HUES6 (cell line): ENCODE data around the gene PKP2.
A peak's percentile ranks its signal among the peaks of the same experiment; 100 is the strongest.
"Not testable (repeated sequence)": the region's sequence is repeated elsewhere in the genome, so short reads cannot be mapped to it uniquely, and the experiment has no call there.

Experiments
- H3K27ac ChIP-seq: 2 replicates; pipeline ENCODE4 v1.7.0; 2013; ENCODE audit warnings: low read depth, mild to moderate bottlenecking, low read length, inconsistent platforms
- H3K27me3 ChIP-seq: 2 replicates; pipeline ENCODE4 v1.6.1; 2013; ENCODE audit warnings: low read length; ENCODE audit not compliant: control insufficient read depth, insufficient read depth
- H3K36me3 ChIP-seq: 2 replicates; pipeline ENCODE4 v1.6.1; 2013; ENCODE audit warnings: low read length; ENCODE audit not compliant: control insufficient read depth, insufficient read depth
- H3K4me1 ChIP-seq: 2 replicates; pipeline ENCODE4 v1.6.1; 2013; ENCODE audit warnings: low read length; ENCODE audit not compliant: control insufficient read depth, insufficient read depth
- H3K4me3 ChIP-seq: 2 replicates; pipeline ENCODE4 v1.5.1; 2013; ENCODE audit warnings: low read depth, low read length
- H3K9ac ChIP-seq: one replicate; pipeline ENCODE4 v1.6.1; 2013; ENCODE audit warnings: mild to moderate bottlenecking, low read length
- H3K9me3 ChIP-seq: 2 replicates; pipeline ENCODE4 v1.6.1; 2013; ENCODE audit warnings: low read depth, low read length; ENCODE audit not compliant: control insufficient read depth, insufficient read depth

PKP2 gene

GRCh38 chr12:32861658-32862057 is 34.9 kb downstream of the PKP2 start:
- not testable (repeated sequence) for H3K36me3 ChIP-seq, H3K27ac ChIP-seq, H3K27me3 ChIP-seq, H3K9me3 ChIP-seq, H3K9ac ChIP-seq, H3K4me3 ChIP-seq, H3K4me1 ChIP-seq

GRCh38 chr12:32860192-32860591 is 36.4 kb downstream of the PKP2 start:
- Histone ChIP-seq H3K4me1 (no peaks in the 10 kb centered on the region), H3K27me3 (no peaks in the 10 kb centered on the region), H3K9ac (no peak overlapping the region), H3K4me3 (no peak overlapping the region), H3K9me3 (no peaks in the 10 kb centered on the region), H3K27ac (no peak overlapping the region), H3K36me3 (no peaks in the 10 kb centered on the region)

GRCh38 chr12:32859389-32859788 is 37.2 kb downstream of the PKP2 start:
- Histone ChIP-seq H3K4me1 (no peaks in the 10 kb centered on the region), H3K27ac (no peak overlapping the region), H3K27me3 (no peaks in the 10 kb centered on the region), H3K9ac (no peak overlapping the region), H3K9me3 (no peaks in the 10 kb centered on the region), H3K4me3 (no peak overlapping the region), H3K36me3 (no peaks in the 10 kb centered on the region)

- Histone ChIP-seq H3K27ac (no peak overlapping the region), H3K4me1 (peaks cover 8% of the 10 kb centered on the region), H3K27me3 (no peaks in the 10 kb centered on the region), H3K36me3 (no peaks in the 10 kb centered on the region), H3K9me3 (no peaks in the 10 kb centered on the region), H3K9ac (no peak overlapping the region), H3K4me3 (no peak overlapping the region)
Observed at GRCh38 chr12:32854716-32855115, 41.9 kb downstream of the PKP2 start.

GRCh38 chr12:32854097-32854496 is 42.5 kb downstream of the PKP2 start:
- H3K36me3 ChIP-seq: 0 out of 2 replicates have a peak, but pooled peaks cover 3% of the 10 kb centered on the region
- H3K9ac ChIP-seq: no peak overlapping the region
- no peak overlapping the region for H3K4me3 ChIP-seq
- H3K4me1 ChIP-seq: peaks cover 8% of the 10 kb centered on the region
- H3K9me3 ChIP-seq: no peaks in the 10 kb centered on the region
- no peak overlapping the region for H3K27ac ChIP-seq
- no peaks in the 10 kb centered on the region for H3K27me3 ChIP-seq

GRCh38 chr12:32847287-32847686 is 49.3 kb downstream of the PKP2 start:
- H3K27ac ChIP-seq: no peak overlapping the region
- H3K27me3 ChIP-seq: no peaks in the 10 kb centered on the region
- peaks cover 6% of the 10 kb centered on the region; the same call in 1 of the 2 replicates for H3K36me3 ChIP-seq
- H3K4me1 ChIP-seq: peaks cover 18% of the 10 kb centered on the region
- no peak overlapping the region for H3K4me3 ChIP-seq
- no peak overlapping the region for H3K9ac ChIP-seq
- no peaks in the 10 kb centered on the region for H3K9me3 ChIP-seq

- H3K9me3 ChIP-seq: no peaks in the 10 kb centered on the region
- peaks cover 6% of the 10 kb centered on the region; the same call in 1 of the 2 replicates for H3K36me3 ChIP-seq
- no peaks in the 10 kb centered on the region for H3K27me3 ChIP-seq
- H3K9ac ChIP-seq: no peak overlapping the region
- peaks cover 21% of the 10 kb centered on the region for H3K4me1 ChIP-seq
- no peak overlapping the region for H3K4me3 ChIP-seq
- H3K27ac ChIP-seq: no peak overlapping the region
Observed at GRCh38 chr12:32846053-32846452, 50.5 kb downstream of the PKP2 start.

GRCh38 chr12:32843528-32844095 is 53.0 kb downstream of the PKP2 start:
- Histone ChIP-seq H3K9me3 (no peaks in the 10 kb centered on the region), H3K4me1 (peaks cover 14% of the 10 kb centered on the region), H3K27ac (peak overlapping the region; percentile 11), H3K4me3 (no peak overlapping the region), H3K36me3 (peaks cover 18% of the 10 kb centered on the region), H3K27me3 (no peaks in the 10 kb centered on the region), H3K9ac (no peak overlapping the region)

GRCh38 chr12:32841061-32841460 is 55.5 kb downstream of the PKP2 start:
- Histone ChIP-seq H3K27ac (no peak overlapping the region), H3K4me1 (peaks cover 25% of the 10 kb centered on the region)

GRCh38 chr12:32839828-32840227 is 56.7 kb downstream of the PKP2 start:
- Histone ChIP-seq H3K36me3 (peaks cover 20% of the 10 kb centered on the region), H3K4me1 (peaks cover 32% of the 10 kb centered on the region), H3K9me3 (no peaks in the 10 kb centered on the region), H3K9ac (no peak overlapping the region), H3K27ac (no peak overlapping the region), H3K4me3 (no peak overlapping the region), H3K27me3 (no peaks in the 10 kb centered on the region)

More at GRCh38 chr12:32841061-32841460, 55.5 kb downstream of the PKP2 start:
- Histone ChIP-seq H3K27me3 (no peaks in the 10 kb centered on the region), H3K9me3 (no peaks in the 10 kb centered on the region), H3K36me3 (peaks cover 20% of the 10 kb centered on the region), H3K4me3 (no peak overlapping the region), H3K9ac (no peak overlapping the region)

GRCh38 chr12:32837974-32838373 is 58.6 kb downstream of the PKP2 start:
- Histone ChIP-seq H3K36me3 (peaks cover 20% of the 10 kb centered on the region), H3K9me3 (no peaks in the 10 kb centered on the region), H3K4me3 (no peak overlapping the region), H3K27ac (no peak overlapping the region), H3K9ac (no peak overlapping the region), H3K4me1 (peaks cover 32% of the 10 kb centered on the region), H3K27me3 (no peaks in the 10 kb centered on the region)

- H3K4me3 ChIP-seq: no peak overlapping the region
- no peak overlapping the region for H3K27ac ChIP-seq
- no peak overlapping the region for H3K9ac ChIP-seq
- H3K27me3 ChIP-seq: no peaks in the 10 kb centered on the region
- H3K9me3 ChIP-seq: no peaks in the 10 kb centered on the region
- H3K36me3 ChIP-seq: peaks cover 20% of the 10 kb centered on the region
- peaks cover 30% of the 10 kb centered on the region for H3K4me1 ChIP-seq
Observed at GRCh38 chr12:32836710-32837109, 59.9 kb downstream of the PKP2 start.
